ENCODE data around the gene GPSM1.
A peak's percentile ranks its signal among the peaks of the same experiment; 100 is the strongest.

Gene GPSM1

DNA sequence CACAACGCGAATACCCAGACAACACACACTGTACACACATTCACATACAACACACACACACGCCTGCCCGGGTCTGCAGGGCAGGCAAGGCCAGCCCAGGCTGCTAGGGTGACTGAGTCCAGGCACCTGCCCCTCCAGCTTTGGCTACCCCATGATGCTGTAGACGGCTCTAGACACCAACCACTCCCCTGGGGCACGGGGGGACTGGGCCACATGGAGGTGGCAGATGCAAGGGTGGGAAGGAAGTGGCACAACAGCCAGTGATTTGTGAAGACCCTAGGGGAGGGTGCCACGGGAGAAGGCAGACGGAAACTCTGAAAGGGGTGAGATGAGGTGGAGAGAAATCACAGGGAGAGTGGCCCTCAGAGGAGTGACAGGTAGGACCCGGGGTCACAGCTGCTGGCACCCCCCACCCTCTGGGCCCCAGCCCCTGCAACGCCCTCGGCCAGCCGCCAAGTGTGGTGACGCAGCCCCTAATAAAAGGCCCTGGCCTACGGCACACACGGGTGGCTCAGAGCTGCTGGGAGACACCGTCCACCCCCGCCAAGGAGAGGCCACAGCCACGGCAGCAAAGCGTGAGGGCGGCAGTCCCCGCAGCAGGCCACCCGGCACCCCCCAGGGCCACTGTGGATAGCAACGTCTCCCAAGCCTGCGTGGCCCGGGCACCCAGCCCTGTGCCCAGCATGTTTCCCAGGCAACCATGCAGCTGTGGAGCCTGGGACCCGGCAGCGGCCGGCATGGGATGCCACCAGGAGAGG lies 16.9 kb upstream of the GPSM1 start:
- no peaks in the 10 kb centered on the region for H3K36me3 ChIP-seq (ENCODE audit: insufficient read depth, low read length)
- DNase-seq (ENCODE audit: low read depth, low spot score), result no peak
- no peaks in the 10 kb centered on the region for H3K9me3 ChIP-seq (ENCODE audit: low read depth, low read length)
- no peak overlapping the region for H3K27ac ChIP-seq
- TF ChIP-seq FOXP2 (optimal IDR thresholded peaks at IDR 0.05; ENCODE audit: control extremely low read depth, extremely low read length, insufficient read depth) (no peak), POLR2AphosphoS5 (IDR thresholded peaks at IDR 0.05; ENCODE audit: borderline replicate concordance, low read depth, low read length) (no peak), EZH2 (IDR thresholded peaks at IDR 0.05) (no peak)
- H3K4me3 ChIP-seq, result no peak overlapping the region
- H3K9ac ChIP-seq (ENCODE audit: insufficient read length), result no peak overlapping the region

DNA sequence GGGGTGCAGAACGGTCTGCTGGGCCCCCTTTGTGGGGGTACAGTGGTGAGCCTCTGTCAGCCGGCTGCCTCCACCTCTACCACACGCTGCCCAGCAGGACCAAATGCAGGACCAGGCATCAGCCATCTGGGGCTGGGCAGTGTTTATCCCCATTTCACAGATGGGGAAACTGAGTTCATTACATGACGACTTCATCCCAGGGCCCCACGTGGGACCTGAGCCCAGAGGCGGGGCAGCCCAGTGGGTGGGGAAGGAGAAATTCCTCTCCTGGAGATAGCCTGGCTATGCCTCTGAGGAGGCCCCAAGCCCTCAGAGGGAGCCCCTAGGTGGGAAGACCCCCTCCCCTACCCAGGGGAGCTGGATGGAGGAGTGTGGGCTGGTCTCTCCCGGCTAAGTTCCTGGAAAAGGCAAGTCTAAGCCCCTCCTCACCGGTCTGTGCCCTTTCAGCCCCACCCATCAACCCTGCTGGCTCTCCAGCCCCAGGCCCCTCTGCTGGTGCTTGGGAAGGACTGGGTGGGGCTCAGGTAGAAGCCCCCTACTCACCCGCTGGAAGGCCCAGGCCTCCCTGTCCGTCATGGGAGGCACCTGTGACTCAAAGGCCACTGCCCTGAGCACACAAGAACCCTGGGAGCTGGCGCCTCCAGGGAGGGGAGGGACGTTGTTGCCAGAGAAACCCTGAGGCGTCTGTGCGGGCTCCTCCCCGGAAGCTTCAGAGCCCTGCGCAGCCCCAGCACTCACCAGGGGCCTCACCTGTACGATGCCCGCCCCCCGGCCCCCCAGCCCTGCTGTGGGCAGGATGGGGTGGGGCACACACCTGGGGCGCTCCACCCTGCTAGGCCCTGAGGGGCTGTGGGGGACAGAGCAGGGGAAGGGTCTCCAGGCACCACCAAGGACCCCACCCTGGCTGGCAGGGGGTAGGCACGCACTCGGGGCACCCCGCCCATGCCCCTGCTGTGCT lies 16.0 kb upstream of the GPSM1 start:
- Histone ChIP-seq H3K9ac (ENCODE audit: insufficient read length) (peak overlapping the region; percentile 0), H3K9me3 (ENCODE audit: low read depth, low read length) (no peaks in the 10 kb centered on the region), H3K4me3 (peak overlapping the region; percentile 30), H3K36me3 (ENCODE audit: insufficient read depth, low read length) (no peaks in the 10 kb centered on the region), H3K27ac (no peak overlapping the region)
- no peak for TF ChIP-seq FOXP2 (optimal IDR thresholded peaks at IDR 0.05; ENCODE audit: control extremely low read depth, extremely low read length, insufficient read depth)
- TF ChIP-seq EZH2 (IDR thresholded peaks at IDR 0.05), result no peak
- no peak for DNase-seq (ENCODE audit: low read depth, low spot score)

DNA sequence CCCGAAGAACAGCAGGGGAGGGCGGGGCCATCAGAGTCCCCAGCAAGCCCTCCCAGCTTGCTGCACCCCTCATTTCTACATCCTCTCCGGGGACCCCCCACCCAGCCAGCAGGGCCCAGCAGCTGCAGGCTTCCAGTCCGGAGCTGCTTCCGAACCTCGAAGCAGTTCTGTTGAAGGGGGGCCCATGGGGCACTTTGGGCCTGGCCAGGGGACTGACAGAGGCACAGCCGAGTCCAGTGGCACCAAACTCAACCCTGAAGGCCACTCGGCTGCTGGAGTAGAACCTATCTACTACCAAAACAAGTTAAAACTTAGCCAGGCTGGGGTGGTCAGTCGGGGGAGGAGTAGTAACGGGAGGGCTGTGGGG lies 15.3 kb upstream of the GPSM1 start:
- no peak overlapping the region for H3K9ac ChIP-seq (ENCODE audit: insufficient read length)
- H3K27ac ChIP-seq, result no peak overlapping the region

DNA sequence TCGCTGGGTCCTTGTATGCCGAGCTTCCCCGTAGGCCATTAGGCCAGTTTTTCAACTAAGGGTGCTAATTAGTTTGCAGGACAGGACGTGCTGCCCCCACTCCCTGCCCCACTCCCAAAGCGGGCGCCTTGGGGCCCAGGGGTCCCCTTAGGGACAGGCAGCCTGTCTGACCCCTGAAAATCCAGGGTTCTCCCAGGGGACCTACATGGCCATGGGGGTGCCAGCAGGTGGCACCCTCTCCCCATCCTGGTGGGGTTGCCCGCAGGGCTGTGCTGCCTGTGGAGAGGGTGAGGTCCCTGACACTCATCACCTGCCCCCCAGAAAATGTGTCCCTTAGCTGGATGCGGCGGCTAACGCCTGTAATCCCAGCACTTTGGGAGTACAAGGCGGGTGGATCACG lies 14.9 kb upstream of the GPSM1 start:
- H3K9ac ChIP-seq (ENCODE audit: insufficient read length), result no peak overlapping the region
- no peak for DNase-seq (ENCODE audit: low read depth, low spot score)

More for the DNA sequence above, 15.3 kb upstream of the GPSM1 start:
- no peak for DNase-seq (ENCODE audit: low read depth, low spot score)
- Histone ChIP-seq H3K4me3 (peak overlapping the region; percentile 30), H3K36me3 (ENCODE audit: insufficient read depth, low read length) (no peaks in the 10 kb centered on the region), H3K9me3 (ENCODE audit: low read depth, low read length) (no peaks in the 10 kb centered on the region)
- TF ChIP-seq POLR2AphosphoS5 (IDR thresholded peaks at IDR 0.05; ENCODE audit: borderline replicate concordance, low read depth, low read length), result no peak
- no peak for TF ChIP-seq EZH2 (IDR thresholded peaks at IDR 0.05)
- TF ChIP-seq FOXP2 (optimal IDR thresholded peaks at IDR 0.05; ENCODE audit: control extremely low read depth, extremely low read length, insufficient read depth), result no peak

DNA sequence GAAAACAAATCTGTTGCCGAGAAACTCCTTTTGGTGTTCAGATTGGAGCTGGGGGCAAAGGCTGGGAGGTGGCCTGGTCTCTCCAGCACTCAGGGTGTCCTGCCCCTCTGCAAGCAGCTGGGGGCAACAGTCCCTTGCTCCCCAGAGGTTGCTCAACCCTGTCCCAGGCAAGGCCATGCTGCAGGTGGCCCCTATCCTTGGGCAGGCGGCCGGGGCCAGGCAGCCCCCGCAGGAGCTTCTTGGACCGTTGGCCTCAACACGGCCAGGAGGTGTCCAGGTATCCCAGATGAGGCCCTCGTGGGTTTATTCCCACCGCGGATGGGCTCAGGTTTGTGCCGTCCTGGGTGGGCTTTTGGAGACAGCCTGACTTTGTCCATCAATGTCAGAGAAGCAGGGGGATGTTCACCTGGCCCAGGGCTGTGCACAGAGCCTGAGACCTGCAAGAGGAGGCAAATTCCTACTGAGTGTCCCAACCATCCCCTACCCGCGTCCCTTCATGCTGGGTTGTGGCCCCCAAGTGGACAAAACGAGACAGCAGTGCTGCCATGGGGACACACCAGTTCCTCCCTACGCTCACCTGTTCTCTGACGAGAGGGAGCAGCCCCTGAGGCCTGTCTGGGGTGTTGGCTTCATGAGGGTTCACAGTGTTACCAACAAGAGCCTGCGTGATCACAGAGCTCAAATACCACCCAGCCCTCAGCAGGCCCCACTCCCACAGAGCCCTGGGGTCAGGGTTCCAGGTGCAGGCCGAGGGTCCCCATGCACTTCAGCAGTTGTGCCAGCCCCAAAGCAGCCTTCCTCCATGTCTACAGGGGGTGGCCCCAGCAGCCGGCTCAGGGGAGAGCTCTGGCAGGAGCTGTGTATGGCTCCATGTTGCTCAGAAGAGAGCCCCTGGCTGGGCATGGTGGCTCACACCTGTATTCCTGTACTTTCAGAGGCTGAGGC lies 14.0 kb upstream of the GPSM1 start:
- DNase-seq (ENCODE audit: low read depth, low spot score), result no peak
- no peak overlapping the region for H3K27ac ChIP-seq
- H3K9ac ChIP-seq (ENCODE audit: insufficient read length), result no peak overlapping the region
- H3K9me3 ChIP-seq (ENCODE audit: low read depth, low read length), result no peaks in the 10 kb centered on the region
- no peak overlapping the region for H3K4me3 ChIP-seq
- no peaks in the 10 kb centered on the region for H3K36me3 ChIP-seq (ENCODE audit: insufficient read depth, low read length)
- no peak for TF ChIP-seq FOXP2 (optimal IDR thresholded peaks at IDR 0.05; ENCODE audit: control extremely low read depth, extremely low read length, insufficient read depth)
- TF ChIP-seq POLR2AphosphoS5 (IDR thresholded peaks at IDR 0.05; ENCODE audit: borderline replicate concordance, low read depth, low read length), result no peak
- TF ChIP-seq EZH2 (IDR thresholded peaks at IDR 0.05), result no peak

More for the DNA sequence above, 14.9 kb upstream of the GPSM1 start:
- TF ChIP-seq FOXP2 (optimal IDR thresholded peaks at IDR 0.05; ENCODE audit: control extremely low read depth, extremely low read length, insufficient read depth) (no peak), POLR2AphosphoS5 (IDR thresholded peaks at IDR 0.05; ENCODE audit: borderline replicate concordance, low read depth, low read length) (no peak), EZH2 (IDR thresholded peaks at IDR 0.05) (no peak)
- no peak overlapping the region for H3K4me3 ChIP-seq
- no peaks in the 10 kb centered on the region for H3K36me3 ChIP-seq (ENCODE audit: insufficient read depth, low read length)
- no peak overlapping the region for H3K27ac ChIP-seq
- no peaks in the 10 kb centered on the region for H3K9me3 ChIP-seq (ENCODE audit: low read depth, low read length)

DNA sequence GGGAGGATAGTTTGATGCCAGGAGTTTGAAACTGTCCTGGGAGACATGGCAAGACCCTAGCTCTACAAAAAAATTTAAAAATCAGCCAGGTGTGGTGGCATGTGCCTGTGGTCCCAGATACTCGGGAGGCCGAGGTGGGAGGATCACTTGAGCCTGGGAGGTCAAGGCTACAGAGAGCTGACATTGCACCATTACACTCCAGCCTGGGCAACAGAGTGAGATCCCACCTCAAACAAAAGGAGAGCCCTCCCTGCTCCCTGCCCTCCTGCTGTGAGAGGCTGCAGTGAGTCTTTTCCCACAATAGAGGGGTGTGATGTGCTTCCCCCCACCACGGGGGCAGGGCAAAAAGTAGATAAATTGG lies 13.3 kb upstream of the GPSM1 start:
- no peak overlapping the region for H3K9ac ChIP-seq (ENCODE audit: insufficient read length)
- TF ChIP-seq EZH2 (IDR thresholded peaks at IDR 0.05) (no peak), FOXP2 (optimal IDR thresholded peaks at IDR 0.05; ENCODE audit: control extremely low read depth, extremely low read length, insufficient read depth) (no peak), POLR2AphosphoS5 (IDR thresholded peaks at IDR 0.05; ENCODE audit: borderline replicate concordance, low read depth, low read length) (no peak)

DNA sequence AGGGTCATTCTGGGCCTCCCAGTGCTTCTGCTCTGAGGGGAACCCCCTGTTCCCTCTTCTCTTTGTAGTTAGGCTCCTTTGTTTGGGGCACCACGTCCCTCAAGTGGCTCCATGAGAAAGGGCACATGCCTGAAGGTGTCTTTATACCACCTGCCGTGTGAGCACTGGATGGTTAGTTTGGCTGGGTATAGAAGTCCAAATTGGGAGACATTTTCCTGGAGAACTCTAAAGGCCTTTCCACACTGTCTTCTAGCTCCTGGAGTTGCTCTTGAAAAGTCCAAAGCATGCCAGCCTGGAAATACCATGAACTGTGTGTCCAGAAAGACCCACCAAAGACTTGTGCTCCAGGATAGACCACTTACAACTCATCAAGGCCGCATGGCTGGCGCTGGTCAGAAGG lies 12.4 kb upstream of the GPSM1 start:
- H3K27ac ChIP-seq, result no peak overlapping the region
- TF ChIP-seq FOXP2 (optimal IDR thresholded peaks at IDR 0.05; ENCODE audit: control extremely low read depth, extremely low read length, insufficient read depth) (no peak), POLR2AphosphoS5 (IDR thresholded peaks at IDR 0.05; ENCODE audit: borderline replicate concordance, low read depth, low read length) (no peak), EZH2 (IDR thresholded peaks at IDR 0.05) (no peak)
- DNase-seq (ENCODE audit: low read depth, low spot score), result no peak

More for the DNA sequence above, 13.3 kb upstream of the GPSM1 start:
- Histone ChIP-seq H3K36me3 (ENCODE audit: insufficient read depth, low read length) (no peaks in the 10 kb centered on the region), H3K27ac (no peak overlapping the region), H3K9me3 (ENCODE audit: low read depth, low read length) (no peaks in the 10 kb centered on the region), H3K4me3 (no peak overlapping the region)
- no peak for DNase-seq (ENCODE audit: low read depth, low spot score)

More for the DNA sequence above, 12.4 kb upstream of the GPSM1 start:
- no peak overlapping the region for H3K4me3 ChIP-seq
- no peak overlapping the region for H3K9ac ChIP-seq (ENCODE audit: insufficient read length)
- H3K36me3 ChIP-seq (ENCODE audit: insufficient read depth, low read length), result no peaks in the 10 kb centered on the region
- no peaks in the 10 kb centered on the region for H3K9me3 ChIP-seq (ENCODE audit: low read depth, low read length)
